ENCODE measurements around the gene PKDREJ.

The PKDREJ gene

DNA sequence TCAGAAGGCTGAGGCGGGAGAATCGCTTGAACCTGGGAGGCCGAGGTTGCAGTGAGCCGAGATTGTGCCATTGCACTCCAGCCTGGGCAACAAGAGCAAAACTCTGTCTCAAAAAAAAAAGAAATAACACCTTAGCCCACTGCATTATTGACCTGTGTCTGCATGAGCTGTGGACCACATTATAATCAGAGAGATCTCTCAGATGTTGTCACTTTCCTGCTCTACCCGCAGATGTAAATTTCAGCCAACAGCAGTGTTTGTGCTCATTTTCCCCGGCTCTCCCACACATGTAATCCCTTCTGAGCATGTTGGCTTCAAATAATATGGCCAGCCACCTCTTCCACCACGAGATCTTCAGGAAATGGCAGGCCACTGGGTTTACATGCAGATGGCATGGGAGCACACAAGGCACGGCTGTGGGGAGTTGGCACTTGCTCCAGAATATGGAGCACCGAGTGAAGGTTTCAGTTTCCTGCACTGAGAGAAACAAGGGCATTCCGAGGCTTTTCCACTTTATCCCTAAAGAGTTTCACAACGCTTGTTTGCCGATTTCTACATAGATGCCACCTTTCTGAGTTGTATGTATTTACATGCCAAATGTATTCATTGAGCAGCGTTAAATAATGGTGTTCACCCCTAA lies 32.8 kb downstream of the PKDREJ start:
- no peak for DNase-seq

DNA sequence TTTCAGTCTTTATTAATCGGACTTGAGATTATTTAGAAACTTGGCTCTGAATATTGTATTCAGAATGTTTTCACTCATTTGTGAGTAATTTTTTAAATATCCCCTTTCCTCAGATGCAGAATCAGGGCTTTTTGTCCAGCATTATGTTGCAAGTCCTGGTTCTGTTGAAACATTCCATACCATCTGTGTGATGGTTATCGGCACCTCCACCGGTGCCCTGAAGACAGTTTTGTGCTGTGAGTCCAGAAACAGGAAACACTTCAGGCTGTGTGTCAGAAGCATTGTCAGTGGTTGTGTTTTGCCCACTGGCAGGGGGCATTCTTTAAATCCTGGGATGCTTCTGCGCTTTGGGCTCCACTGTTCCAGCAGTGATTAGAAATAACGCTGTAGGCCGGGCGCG lies 33.4 kb downstream of the PKDREJ start:
- no peak for DNase-seq

DNA sequence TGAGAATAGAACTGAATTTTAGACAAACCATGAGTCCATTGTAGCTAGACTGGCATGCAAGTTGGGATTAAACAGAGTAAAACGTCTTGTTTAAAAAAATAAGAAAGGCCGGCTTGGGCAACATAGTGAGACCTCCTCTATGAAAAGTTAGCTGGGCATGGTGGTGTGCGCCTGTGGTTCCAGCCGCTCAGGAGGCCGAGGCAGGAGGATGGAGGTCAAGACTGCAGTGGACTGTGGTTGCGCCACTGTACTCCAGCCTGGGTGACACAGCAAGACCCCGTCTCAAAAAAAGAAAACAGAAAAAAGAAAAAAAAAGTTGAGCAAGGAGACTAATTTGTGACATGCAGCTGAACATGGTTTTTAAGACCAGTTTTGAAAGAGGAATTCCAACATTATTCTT lies 36.6 kb downstream of the PKDREJ start:
- no peak for DNase-seq

DNA sequence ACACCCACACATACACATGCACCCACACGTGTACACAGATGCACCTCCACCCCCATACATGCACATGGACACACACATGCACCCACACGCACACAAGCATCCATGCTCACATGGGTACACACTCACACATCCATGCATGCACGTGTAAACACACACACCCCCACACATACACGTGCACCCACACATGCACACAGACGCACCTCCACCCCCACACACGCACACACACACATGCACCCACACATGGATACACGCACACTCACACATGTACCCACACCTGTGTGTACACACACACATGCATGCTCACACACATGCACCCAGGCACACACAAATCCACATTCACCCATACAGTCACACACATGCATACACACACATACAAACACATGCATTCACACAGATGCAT lies 37.5 kb downstream of the PKDREJ start:
- no peak for DNase-seq

DNA sequence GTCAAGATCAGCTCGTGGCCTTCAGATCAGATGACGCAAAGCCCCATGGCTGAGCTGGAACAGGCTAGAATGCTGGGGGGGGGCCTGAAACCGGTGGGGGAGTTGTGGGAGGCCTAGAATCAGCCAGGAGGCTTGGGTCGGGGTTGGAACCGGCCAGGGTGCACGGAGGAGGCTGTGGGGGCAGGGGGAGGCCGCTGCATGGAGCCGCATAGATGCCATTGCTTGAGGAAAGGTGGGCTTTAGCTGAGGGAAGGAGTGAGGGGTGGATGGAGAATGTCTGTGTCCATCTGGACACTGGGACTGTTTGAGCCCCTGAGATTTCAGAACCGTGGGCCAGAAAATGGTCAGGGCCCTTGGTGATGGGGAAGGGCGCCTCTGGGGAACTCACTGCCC lies 38.2 kb downstream of the PKDREJ start:
- DNase-seq, result no peak

DNA sequence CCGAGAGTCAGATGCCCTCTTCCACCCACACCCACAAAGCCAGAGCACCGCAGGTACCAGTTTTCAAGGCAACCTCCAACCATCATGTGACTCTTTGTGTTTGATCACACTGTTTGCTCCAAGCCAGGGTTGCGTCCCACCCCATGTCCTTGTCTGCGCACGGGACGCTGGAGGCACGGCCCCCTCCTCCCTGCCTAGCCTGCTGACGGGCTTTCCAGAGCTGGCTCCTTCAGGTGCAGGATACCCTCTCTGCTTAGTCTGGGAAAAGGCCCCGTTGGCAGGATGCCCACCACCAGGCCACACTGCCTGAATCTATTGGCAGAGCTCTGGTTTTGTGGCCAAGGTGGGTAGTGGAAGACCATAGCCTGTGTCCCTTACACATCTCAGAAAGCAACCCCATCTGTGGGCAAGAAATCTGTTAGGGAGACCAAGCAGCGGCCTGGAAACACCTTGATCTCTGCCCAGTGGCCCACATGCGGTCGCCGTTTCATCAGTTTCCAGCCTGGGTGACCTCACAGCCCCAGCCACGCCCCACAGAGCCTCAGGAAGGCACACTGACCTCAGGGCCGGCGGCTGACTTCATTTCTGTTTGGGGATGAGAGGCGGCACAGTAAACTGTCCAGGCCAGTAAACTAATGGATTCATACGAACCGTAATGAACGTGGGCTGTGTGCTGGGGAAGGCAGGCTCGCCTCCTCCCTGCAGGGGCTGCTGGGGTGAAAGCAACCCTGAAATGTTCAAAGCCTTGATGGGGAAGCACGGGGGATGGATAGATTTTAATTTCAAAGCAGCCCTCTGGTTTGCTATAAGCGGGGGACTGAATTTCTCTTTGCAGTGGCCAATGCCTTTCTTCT lies 38.9 kb downstream of the PKDREJ start:
- no peak for DNase-seq

DNA sequence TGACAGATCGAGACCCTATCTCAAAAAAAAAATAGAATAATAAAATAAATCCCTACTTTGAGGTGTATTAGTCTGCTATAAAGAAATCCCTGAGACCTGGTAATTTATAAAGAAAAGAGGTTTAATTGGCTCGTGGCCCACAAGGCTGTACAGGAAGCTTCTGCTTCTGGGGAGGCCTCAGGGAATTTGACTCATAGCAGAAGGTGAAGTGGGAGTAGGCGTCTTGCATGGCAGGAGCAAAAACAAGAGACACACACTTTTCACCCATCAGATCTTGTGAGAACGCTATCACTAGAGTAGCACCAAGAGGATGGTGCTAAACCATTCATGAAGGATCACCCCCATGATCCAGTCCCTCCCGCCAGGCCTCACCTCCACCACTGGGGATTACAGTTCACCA lies 42.2 kb downstream of the PKDREJ start:
- no peak for DNase-seq

DNA sequence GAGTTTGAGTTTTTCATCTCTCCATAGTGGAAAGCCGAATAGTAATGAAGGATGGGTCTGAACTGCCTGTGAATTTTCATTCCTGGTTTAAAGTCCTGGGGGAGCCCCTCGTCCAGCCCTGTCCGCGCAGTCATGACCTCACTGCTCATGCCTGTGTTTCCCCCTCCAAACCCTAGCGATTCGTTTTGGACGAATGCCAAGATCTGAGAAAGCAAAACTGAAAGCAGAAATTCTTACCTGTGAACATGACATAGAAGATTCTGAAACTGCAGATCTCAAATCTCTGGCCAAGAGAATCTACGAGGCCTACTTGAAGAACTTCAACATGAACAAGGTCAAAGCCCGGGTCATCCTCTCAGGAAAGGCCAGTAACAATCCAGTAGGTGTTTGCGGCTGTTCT lies 43.5 kb downstream of the PKDREJ start:
- DNase-seq, result no peak

DNA sequence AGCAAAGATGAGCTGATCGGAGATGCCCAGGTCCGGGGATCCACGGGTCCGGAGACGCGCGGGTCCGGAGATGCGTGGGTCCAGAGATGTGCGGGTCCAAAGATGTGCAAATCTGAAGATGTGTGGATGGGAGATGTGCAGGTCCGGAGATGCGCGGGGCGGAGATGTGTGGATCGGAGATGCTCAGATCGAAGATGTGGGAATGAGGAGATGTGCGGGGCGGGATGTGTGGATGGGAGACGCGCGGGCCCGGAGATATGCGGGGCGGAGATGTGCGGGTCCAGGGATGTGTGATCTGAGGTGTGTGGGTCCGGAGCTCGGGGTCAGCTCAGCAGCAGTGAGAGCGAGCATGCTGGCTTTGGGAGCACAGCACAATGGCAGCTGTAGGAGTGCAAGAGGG lies 48.5 kb downstream of the PKDREJ start:
- no peak for DNase-seq

DNA sequence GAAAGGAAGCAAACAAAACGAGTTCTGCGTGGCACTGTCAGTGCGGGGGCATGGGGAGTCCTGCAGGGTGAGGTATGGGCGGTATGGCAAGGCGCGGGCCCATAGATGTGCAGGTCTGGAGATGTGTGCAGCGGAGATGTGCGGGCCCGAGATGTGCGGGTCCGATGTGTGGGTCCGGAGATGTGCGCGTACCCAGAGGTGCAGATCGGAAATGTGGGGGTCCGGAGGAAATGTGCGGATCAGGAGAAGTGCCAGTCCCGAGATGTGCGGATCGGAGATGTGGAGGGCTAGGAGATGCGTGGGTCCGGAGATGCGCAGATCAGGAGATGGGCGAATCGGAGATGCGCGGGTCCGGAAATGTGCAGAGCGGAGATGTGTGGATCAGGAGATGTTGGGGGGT lies 49.0 kb downstream of the PKDREJ start:
- no peak for DNase-seq

DNA sequence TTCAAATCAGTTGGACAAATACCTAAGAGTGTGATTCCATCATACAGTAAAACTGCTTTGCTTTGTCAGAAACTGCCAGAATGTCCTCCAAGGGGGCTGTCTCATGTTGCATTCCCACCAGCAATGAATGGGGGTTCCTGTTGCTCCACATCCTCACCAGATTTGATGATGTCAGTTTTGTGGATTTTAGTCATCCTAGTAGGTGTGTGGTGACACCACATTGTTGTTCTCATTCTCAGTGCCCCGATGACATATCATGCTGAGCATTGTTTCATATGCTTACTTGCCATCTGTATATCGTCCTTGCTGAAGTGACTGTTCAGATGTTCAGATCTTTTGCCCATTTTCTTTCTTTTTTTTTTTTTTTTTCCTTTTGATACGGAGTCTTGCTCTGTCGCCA lies 50.1 kb downstream of the PKDREJ start:
- DNase-seq, result no peak

DNA sequence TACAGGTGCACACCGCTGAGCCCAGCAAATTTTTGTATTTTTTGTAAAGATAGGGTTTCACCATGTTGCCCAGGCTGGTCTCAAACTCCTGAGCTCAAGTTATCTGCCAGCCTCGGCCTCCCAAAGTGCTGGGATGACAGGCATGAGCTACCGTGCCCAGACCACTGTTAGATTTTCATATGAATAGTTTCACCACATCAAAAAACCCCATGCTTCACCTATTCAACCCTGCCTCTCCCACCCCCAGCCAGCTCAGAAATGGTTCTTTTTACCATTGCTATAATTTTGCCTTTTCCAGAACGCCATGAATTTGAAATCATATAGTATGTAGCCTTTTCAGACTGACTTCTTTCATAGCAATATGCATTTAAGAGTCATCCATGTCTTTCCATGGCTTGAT lies 50.9 kb downstream of the PKDREJ start:
- DNase-seq, result no peak

DNA sequence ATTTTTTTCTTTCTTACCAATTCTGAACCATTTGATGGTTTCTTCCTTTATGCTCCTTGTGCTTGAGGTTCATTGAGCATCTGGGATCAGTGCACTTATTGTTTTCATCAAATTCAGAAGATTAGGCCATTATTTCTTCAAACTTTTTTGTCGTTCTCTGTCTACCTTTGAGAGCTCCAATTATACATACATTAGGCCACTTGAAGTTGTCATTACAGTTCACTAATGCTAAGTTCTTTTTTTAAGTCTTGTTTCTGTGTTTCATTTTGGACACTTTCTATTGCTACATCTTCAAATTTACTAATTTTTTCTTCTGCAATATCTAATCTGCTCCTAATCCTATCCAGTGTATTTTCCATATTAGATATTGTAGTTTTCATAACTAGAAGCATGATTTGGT lies 53.9 kb downstream of the PKDREJ start:
- DNase-seq, result no peak

Measured in activated effector memory CD4-positive, alpha-beta T cell treated with Interleukin-2 at 50 U/mL for 16 hours (primary cell).